ENCODE results near the gene PYHIN1.

The PYHIN1 gene

DNA sequence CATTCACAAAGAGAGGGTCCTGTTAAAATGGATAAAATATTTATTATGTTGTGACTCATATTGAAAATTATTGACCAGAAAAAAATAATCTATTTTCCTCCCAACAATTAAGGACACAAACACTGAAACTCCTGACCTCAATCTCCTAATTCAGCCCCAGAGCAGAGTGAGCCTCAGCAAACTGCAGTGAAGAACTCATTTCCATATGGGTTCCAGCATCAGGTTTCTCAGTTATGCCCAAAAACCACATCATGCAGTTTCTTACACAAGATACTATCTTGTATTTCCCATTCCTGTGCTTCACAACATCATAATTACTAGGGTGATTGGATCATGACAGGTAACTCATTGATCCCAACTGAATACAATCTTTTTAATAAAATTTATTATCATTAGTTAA lies 15.4 kb downstream of the PYHIN1 start:
- no peak for DNase-seq (ENCODE audit: low read depth)
- TF ChIP-seq, protein P1, sequence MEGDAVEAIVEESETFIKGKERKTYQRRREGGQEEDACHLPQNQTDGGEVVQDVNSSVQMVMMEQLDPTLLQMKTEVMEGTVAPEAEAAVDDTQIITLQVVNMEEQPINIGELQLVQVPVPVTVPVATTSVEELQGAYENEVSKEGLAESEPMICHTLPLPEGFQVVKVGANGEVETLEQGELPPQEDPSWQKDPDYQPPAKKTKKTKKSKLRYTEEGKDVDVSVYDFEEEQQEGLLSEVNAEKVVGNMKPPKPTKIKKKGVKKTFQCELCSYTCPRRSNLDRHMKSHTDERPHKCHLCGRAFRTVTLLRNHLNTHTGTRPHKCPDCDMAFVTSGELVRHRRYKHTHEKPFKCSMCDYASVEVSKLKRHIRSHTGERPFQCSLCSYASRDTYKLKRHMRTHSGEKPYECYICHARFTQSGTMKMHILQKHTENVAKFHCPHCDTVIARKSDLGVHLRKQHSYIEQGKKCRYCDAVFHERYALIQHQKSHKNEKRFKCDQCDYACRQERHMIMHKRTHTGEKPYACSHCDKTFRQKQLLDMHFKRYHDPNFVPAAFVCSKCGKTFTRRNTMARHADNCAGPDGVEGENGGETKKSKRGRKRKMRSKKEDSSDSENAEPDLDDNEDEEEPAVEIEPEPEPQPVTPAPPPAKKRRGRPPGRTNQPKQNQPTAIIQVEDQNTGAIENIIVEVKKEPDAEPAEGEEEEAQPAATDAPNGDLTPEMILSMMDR (conservative IDR thresholded peaks at IDR 0.05; ENCODE audit: low read length): no peak
- H3K4me3 ChIP-seq (ENCODE audit: low read length): no peak overlapping the region

DNA sequence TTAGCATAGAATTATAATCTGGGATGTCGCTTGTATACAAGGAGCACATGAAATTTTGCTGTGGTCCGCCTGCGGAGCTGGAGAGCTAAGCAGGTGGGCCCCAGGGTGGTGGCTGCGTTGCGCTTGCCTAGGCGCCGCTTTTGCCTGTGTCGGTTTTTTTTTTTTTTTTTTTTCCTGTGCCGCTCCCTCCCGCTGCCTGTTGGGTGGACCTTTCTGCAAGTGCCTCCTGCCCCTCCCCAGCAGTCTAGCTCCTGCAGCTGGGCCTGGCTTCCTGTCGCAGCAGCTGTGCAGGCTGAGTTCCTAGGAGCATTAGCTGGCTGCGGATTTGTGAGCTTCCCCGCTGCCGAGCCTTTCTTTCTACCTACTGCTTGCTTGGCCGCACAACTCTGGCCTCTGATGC lies 20.6 kb downstream of the PYHIN1 start:
- DNase-seq (ENCODE audit: low read depth): no peak
- no peak overlapping the region for H3K4me3 ChIP-seq (ENCODE audit: low read length)
- TF ChIP-seq, protein P1 (conservative IDR thresholded peaks at IDR 0.05; ENCODE audit: low read length): no peak

DNA sequence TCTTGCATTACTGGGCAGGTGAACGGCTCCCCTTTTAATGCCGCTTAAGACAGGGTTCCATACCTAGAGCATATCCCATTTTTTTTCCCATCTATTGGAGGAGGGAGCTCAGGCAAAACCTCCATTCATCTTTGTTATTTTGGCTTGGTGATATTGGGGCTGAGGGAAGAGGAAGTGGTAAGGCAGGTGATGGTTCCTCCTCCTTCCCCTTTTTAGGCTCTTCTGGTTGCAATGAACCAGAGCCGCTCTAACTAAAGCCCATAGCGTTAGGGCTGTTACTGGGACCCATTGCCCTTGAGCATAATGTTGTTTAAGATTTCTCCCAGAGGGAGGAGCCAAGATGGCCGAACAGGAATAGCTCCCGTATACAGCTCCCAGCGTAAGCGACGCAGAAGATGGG lies 21.1 kb downstream of the PYHIN1 start:
- no peak overlapping the region for H3K4me3 ChIP-seq (ENCODE audit: low read length)
- DNase-seq (ENCODE audit: low read depth): no peak
- TF ChIP-seq, protein P1 (conservative IDR thresholded peaks at IDR 0.05; ENCODE audit: low read length): no peak

DNA sequence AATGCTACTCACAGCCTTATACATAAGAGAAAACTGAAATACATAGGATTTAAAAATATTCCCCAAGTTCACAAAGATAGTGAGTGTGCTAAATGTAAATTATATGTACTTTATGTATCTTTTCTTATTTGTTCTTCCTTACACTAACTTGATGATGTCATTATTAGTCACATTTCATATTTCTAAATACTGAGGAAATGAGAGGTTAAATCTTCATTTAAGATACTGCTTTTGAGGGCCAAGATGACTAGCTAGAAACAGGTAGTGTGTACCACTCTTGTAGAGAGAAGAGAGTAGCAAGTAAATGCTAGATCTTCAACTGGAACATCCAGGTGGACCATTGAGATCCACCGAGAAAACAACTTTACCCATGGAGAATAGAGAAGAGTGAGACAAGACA lies 29.8 kb downstream of the PYHIN1 start:
- no peak for DNase-seq (ENCODE audit: low read depth)
- no peak overlapping the region for H3K4me3 ChIP-seq (ENCODE audit: low read length)
- TF ChIP-seq, protein P1 (conservative IDR thresholded peaks at IDR 0.05; ENCODE audit: low read length): no peak

DNA sequence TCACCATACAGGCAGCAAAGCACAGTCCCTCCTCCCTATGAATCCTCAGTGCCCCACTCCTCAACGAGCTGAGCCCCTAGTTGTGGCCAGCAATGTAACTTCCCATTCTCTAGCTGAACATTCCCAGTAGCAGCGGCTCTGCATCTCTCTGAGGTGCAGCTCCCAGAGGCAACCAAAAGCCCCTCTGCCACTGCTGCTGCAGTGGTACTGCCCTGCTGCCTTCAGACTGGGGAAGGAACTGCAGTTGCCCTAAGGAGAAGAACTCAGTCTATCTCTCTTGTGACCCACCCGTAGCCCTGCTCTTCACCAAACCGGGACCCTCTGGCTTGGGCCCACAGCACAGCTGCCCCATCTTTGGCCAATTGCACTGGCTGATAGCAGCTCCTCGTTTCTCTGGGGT lies 31.6 kb downstream of the PYHIN1 start:
- no peak overlapping the region for H3K4me3 ChIP-seq (ENCODE audit: low read length)
- DNase-seq (ENCODE audit: low read depth): no peak
- TF ChIP-seq, protein P1 (conservative IDR thresholded peaks at IDR 0.05; ENCODE audit: low read length): no peak

DNA sequence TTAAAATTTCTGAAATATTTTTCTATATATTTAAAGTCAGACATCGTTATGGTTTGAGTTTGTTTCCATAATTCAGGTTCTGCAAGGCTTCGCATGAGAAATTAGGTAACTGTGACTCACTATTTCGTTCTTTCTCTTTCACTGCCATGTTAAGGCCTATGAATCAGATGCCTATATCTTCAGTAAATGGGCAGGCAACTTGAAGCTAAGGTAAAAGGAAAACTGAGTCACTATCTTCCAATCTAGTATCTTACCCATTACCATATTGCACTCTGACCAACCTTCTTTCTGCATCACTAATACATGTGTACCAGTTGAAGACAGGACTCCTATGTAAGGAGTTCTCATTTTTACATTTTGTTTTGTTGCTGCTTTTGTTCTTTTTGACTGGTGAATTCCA lies 37.8 kb downstream of the PYHIN1 start:
- TF ChIP-seq, protein P1 (conservative IDR thresholded peaks at IDR 0.05; ENCODE audit: low read length): no peak
- DNase-seq (ENCODE audit: low read depth): no peak
- no peak overlapping the region for H3K4me3 ChIP-seq (ENCODE audit: low read length)

DNA sequence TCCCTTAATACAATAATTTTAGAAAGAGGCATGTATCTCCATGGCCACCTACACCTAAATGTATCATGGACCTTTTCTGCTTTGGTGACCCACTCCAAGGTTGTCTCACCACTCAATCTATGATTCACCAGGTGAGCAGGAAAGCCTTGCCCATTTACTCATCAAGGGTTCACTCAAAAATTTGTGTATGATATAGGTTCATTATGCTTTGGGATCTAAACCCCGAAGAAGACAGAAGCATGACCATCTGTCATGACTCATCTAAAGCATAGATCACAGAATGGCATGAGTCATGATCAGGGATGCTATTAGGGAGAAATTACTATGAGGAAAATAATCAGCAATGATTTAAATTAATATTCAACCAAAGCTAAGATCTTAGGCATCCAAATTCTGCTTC lies 38.5 kb downstream of the PYHIN1 start:
- H3K4me3 ChIP-seq (ENCODE audit: low read length): no peak overlapping the region
- TF ChIP-seq, protein P1 (conservative IDR thresholded peaks at IDR 0.05; ENCODE audit: low read length): no peak
- no peak for DNase-seq (ENCODE audit: low read depth)

Measured in AG10803 (cell line).